Measurements from ENCODE around the gene BANK1.

- TF ChIP-seq CTCF (IDR thresholded peaks at IDR 0.05) (no peak), POLR2A (IDR thresholded peaks at IDR 0.05) (no peak)
These were observed 124.2 kb downstream of the BANK1 start for GRCh38 chr4:101914761-101915160.
